Activated B cell treated with CpG ODN at 0.5 μM for 24 hours (primary cell): ENCODE measurements around the gene CCP110. TPM values are rescaled to one million over a fixed set of nuclear protein-coding genes. Genes with fewer than 3 reads are reported as not detected.

Experiments used
- ATAC-seq: fragments of 200-7000 bp; cut with Tn5 transposase; one replicate; pipeline ENCODE4 v1.10.0; 2021; ENCODE audit warnings: low read depth, mild to moderate bottlenecking, moderate library complexity
- CTCF ChIA-PET: fragments of 350-600 bp; sonication (Branson Sonifier 250); formaldehyde crosslinking; loops from one replicate; lab custom pipeline; 2021; ENCODE audit warnings: antibody characterized with exemption; lab: Charles Lee
- POLR2A ChIA-PET: fragments of 350-600 bp; sonication (Branson Sonifier 250); formaldehyde crosslinking; loops from one replicate; lab custom pipeline; 2021; ENCODE audit warnings: antibody characterized with exemption; lab: Charles Lee
- DNase-seq: peaks from one replicate; pipeline ENCODE4 v3.0.0; 2022
- H3K27ac Mint-ChIP-seq: one replicate; pipeline ENCODE4 v1.8.0; 2020; ENCODE audit warnings: mixed read lengths
- H3K27me3 Mint-ChIP-seq: one replicate; pipeline ENCODE4 v1.8.0; 2021; ENCODE audit warnings: mixed read lengths
- H3K36me3 Mint-ChIP-seq: one replicate; pipeline ENCODE4 v1.8.0; 2021; ENCODE audit warnings: low read depth, mixed read lengths
- H3K4me1 Mint-ChIP-seq: one replicate; pipeline ENCODE4 v1.8.0; 2021; ENCODE audit warnings: mixed read lengths
- H3K4me3 Mint-ChIP-seq: one replicate; pipeline ENCODE4 v1.8.0; 2020; ENCODE audit warnings: mild to moderate bottlenecking, mixed read lengths
- H3K9me3 Mint-ChIP-seq: one replicate; pipeline ENCODE4 v1.8.0; 2020; ENCODE audit warnings: mixed read lengths
- CTCF ChIP-seq: fragments of 200-600 bp; IDR thresholded peaks from one replicate; pipeline ENCODE4 v1.8.0; 2022; ENCODE audit warnings: antibody characterized with exemption, mild to moderate bottlenecking
- intact Hi-C: fragments of 100-400 bp; cut with micrococcal nuclease; formaldehyde crosslinking; loops from one replicate; pipeline ENCODE4 v1.15.1; 2024
- total RNA-seq: library from RNA; stranded (reverse); gene quantifications from 2 replicates; pipeline ENCODE4 v1.2.3, GENCODE V29; 2022

CCP110 gene
- total RNA-seq, 1 donor from 2014 or later: 12.7 TPM

DNA sequence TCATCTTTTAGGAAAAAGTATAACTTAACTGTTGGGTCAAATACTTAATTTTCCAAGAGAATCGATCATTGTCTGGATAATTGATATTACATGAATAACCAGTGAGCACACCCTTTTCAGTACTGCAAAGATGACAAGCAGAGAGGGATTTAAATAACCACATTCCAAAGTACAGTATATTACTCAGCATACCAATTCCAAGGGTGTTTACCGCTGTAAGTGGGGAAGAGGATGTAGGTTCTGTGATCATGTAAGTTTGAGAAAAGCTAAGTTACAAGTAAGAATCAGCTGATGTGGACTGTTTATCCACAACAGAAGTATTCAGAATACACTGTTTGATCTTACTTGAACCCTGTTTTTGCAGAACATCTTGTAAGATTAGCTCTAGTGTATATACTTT, 8.0 kb upstream of the CCP110 start:
- ATAC-seq: no peak
- Mint-ChIP-seq H3K27ac (no peak overlapping the region), H3K4me3 (no peak overlapping the region), H3K4me1 (peaks cover 30% of the 10 kb centered on the region), H3K27me3 (no peaks in the 10 kb centered on the region), H3K9me3 (no peaks in the 10 kb centered on the region), H3K36me3 (peaks cover 44% of the 10 kb centered on the region)
- TF ChIP-seq CTCF: no peak
- ChIA-PET POLR2A (interaction anchor here (0.7 kb wide), 1 partner anchor 32 kb away, joined by 3 read pairs; no protein-coding TSS in a partner anchor), CTCF (no interaction called here)
- DNase-seq: no peak
- intact Hi-C loops: no loop called here

DNA sequence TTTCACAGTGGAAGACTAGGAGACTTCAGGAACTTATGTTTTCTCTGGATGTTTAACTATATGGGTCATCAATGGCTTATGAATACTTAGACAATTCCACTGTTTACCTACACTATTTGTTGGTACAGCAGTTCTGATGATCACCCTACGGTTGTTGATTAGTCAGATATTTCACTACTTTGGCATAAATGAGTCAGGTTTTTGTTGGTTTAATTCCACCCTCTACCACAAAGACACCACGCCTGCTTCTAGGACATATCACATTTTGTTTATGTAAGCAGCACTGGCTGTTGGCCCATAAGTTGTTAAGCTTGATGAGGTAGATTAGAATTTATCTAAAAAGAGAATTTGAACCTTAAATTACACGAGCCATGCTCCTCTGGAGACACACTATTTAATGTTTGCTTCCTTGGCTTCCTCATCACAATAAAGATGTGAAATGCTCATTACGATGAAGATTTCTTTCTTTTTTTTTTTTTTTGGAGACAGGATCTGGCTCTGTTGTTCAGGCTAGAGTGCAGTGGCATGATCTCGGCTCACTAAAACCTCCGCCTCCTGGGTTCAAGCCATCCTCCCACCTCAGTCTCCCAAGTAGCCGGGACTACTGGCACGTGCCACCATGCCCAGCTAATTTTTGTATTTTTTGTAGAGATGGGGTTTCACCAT, 6.2 kb upstream of the CCP110 start:
- Mint-ChIP-seq H3K4me1 (peaks cover 36% of the 10 kb centered on the region), H3K36me3 (peaks cover 39% of the 10 kb centered on the region), H3K9me3 (no peaks in the 10 kb centered on the region), H3K27ac (no peak overlapping the region), H3K4me3 (no peak overlapping the region), H3K27me3 (no peaks in the 10 kb centered on the region)
- ChIA-PET CTCF (interaction anchor here (2.5 kb wide), 1 partner anchor 14 kb away, joined by 5 read pairs; no protein-coding TSS in a partner anchor), POLR2A (no interaction called here)
- DNase-seq (no peak), ATAC-seq (no peak)
- TF ChIP-seq CTCF: no peak
- intact Hi-C loops: no loop called here

DNA sequence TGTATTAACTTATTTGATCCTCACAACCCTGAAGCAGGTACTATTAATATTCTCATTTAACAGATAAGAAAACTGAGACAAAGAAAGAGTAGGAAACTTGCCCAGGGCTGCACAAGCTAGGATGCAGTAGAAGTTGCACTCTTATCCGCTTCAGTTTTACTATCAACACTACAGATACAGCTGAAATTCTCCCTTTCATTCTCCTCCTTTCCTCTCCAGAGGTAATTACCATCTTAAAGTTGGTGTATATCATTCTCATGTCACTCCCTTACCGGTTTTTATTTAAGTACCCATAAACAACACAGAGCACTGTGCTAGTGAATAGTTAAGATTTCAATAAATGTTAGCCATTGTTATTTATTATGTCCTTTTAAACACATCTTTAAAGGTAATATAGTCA, 5.4 kb upstream of the CCP110 start:
- no peak for DNase-seq
- intact Hi-C loops: no loop called here
- Mint-ChIP-seq H3K36me3 (peaks cover 35% of the 10 kb centered on the region), H3K9me3 (no peaks in the 10 kb centered on the region), H3K27me3 (no peaks in the 10 kb centered on the region), H3K4me1 (peaks cover 33% of the 10 kb centered on the region), H3K27ac (no peak overlapping the region), H3K4me3 (no peak overlapping the region)
- ATAC-seq: no peak
- CTCF ChIA-PET: interaction anchor here (2.5 kb wide), 1 partner anchor 14 kb away, joined by 5 read pairs; no protein-coding TSS in a partner anchor
- no peak for TF ChIP-seq CTCF
- POLR2A ChIA-PET: no interaction called here

GRCh38 chr16:19520861-19521331, 2.8 kb upstream of the CCP110 start:
- Mint-ChIP-seq H3K27ac (peak overlapping the region; percentile 89), H3K9me3 (no peaks in the 10 kb centered on the region), H3K4me3 (peak overlapping the region; percentile 95), H3K4me1 (peaks cover 43% of the 10 kb centered on the region), H3K27me3 (no peaks in the 10 kb centered on the region), H3K36me3 (peaks cover 24% of the 10 kb centered on the region)
- intact Hi-C loops: loop anchor here (1.0 to 5.0 kb wide), 6 partner anchors 8 to 594 kb away; partner anchors contain the start of genes IQCK, KNOP1 and SMG1
- ChIA-PET POLR2A (interaction anchor here (0.7 to 1.0 kb wide), 3 partner anchors 12 to 310 kb away, joined by 3 to 6 read pairs (median 3); partner anchors contain the start of gene VPS35L), CTCF (interaction anchor here (0.6 kb wide), 1 partner anchor 69 kb away, joined by 3 read pairs; no protein-coding TSS in a partner anchor)
- ATAC-seq (no peak), DNase-seq (no peak)
- no peak for TF ChIP-seq CTCF
